ENCODE results near the gene MTOR.
"Not testable (repeated sequence)": the region's sequence is repeated elsewhere in the genome, so short reads cannot be mapped to it uniquely, and the experiment has no call there.

The MTOR gene

GRCh38 chr1:11180342-11180744 is 82.0 kb downstream of the MTOR start:
- DNase-seq (ENCODE audit: low spot score): no peak

- not testable (repeated sequence) for DNase-seq (ENCODE audit: low spot score)
Measured at GRCh38 chr1:11179749-11180148, 82.6 kb downstream of the MTOR start.

- no peak for DNase-seq (ENCODE audit: low spot score)
Measured at GRCh38 chr1:11179125-11179524, 83.2 kb downstream of the MTOR start.

GRCh38 chr1:11178021-11179015 is 84.0 kb downstream of the MTOR start:
- no peak for DNase-seq (ENCODE audit: low spot score)

GRCh38 chr1:11176081-11176706 is 86.2 kb downstream of the MTOR start:
- DNase-seq (ENCODE audit: low spot score): no peak

- no peak for DNase-seq (ENCODE audit: low spot score)
Measured at GRCh38 chr1:11175461-11175860, 86.9 kb downstream of the MTOR start.

GRCh38 chr1:11174261-11174942 is 87.9 kb downstream of the MTOR start:
- DNase-seq (ENCODE audit: low spot score): no peak

GRCh38 chr1:11170102-11170501 is 92.2 kb downstream of the MTOR start:
- DNase-seq (ENCODE audit: low spot score): no peak

- DNase-seq (ENCODE audit: low spot score): no peak
Measured at GRCh38 chr1:11169202-11169601, 93.1 kb downstream of the MTOR start.

GRCh38 chr1:11168731-11169130 is 93.6 kb downstream of the MTOR start:
- DNase-seq (ENCODE audit: low spot score): no peak

- DNase-seq (ENCODE audit: low spot score): not testable (repeated sequence)
Measured at GRCh38 chr1:11166744-11167143, 95.6 kb downstream of the MTOR start.

GRCh38 chr1:11162752-11163151 is 99.6 kb downstream of the MTOR start:
- DNase-seq (ENCODE audit: low spot score): not testable (repeated sequence)

- no peak for DNase-seq (ENCODE audit: low spot score)
Measured at GRCh38 chr1:11158720-11159321, 103.5 kb downstream of the MTOR start.

- no peak for DNase-seq (ENCODE audit: low spot score)
Measured at GRCh38 chr1:11158291-11158690, 104.1 kb downstream of the MTOR start.

GRCh38 chr1:11157867-11158266 is 104.5 kb downstream of the MTOR start:
- DNase-seq (ENCODE audit: low spot score): no peak

GRCh38 chr1:11157394-11157793 is 105.0 kb downstream of the MTOR start:
- DNase-seq (ENCODE audit: low spot score): no peak

- no peak for DNase-seq (ENCODE audit: low spot score)
Measured at GRCh38 chr1:11156963-11157362, 105.4 kb downstream of the MTOR start.

GRCh38 chr1:11156441-11156840 is 105.9 kb downstream of the MTOR start:
- no peak for DNase-seq (ENCODE audit: low spot score)

- no peak for DNase-seq (ENCODE audit: low spot score)
Measured at GRCh38 chr1:11153184-11153583, 109.2 kb downstream of the MTOR start.

- no peak for DNase-seq (ENCODE audit: low spot score)
Measured at GRCh38 chr1:11152755-11153154, 109.6 kb downstream of the MTOR start.

- DNase-seq (ENCODE audit: low spot score): no peak
Measured at GRCh38 chr1:11151826-11152612, 110.3 kb downstream of the MTOR start.
